T47D (cell line): ENCODE data around the gene XCL2.
"Not testable (repeated sequence)": the region's sequence is repeated elsewhere in the genome, so short reads cannot be mapped to it uniquely, and the experiment has no call there.

Source experiments
- DNase-seq, 2 experiments: peaks; one replicate each; pipeline versions ENCODE4 v3.0.0 to v3.0.0-alpha.2; 2011 to 2012; ENCODE audit warnings: low read depth in 1 of 2, low spot score in 1 of 2
- JUND ChIP-seq: IDR thresholded peaks from 2 replicates; pipeline ENCODE4 v1.6.1; 2012; ENCODE audit warnings: low read depth
- in situ Hi-C: cut with HindIII; loops from 2 replicates; pipeline ENCODE4 v1.10.0; 2016; ENCODE audit warnings: low sequenced_read_pairs, low pct_unique_long_range_greater_than_20kb

The XCL2 gene, protein sequence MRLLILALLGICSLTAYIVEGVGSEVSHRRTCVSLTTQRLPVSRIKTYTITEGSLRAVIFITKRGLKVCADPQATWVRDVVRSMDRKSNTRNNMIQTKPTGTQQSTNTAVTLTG

DNA sequence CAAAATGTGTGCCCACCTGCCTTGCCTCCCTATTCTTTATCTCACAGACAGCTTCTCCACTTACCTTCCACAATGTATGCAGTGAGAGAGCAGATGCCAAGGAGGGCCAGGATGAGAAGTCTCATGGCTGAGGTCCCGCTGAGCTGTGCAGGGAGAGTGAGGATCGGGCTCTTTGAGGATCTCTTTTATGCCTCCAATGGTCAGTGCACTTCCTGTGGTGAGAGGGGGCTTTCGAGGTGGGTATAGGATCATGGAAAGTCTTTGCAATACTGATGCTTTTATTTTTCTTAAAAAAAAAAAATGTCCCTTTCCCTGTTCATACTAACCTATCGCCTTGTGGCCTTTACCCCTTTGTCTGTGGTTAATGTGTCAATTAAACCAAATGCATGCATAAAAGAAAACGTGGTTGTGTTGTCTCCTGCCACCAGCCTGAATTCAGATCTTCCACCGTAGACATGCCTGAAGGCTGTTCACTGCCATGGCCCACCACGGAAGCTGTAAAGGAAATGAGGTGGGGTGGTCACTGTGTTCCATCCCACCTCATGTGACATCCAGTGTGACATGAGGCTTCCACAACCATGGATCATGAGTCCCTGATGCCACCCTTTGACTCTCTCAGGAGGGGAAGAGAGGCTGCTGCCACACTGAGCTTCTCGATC lies at the start of gene XCL2:
XCL2 (minus strand) TSS at position 158 of the 659 bp plus-strand sequence; CDS start at position 125, 33 bp downstream.
- DNase-seq, in situ Hi-C loops: not testable (repeated sequence)

DNA sequence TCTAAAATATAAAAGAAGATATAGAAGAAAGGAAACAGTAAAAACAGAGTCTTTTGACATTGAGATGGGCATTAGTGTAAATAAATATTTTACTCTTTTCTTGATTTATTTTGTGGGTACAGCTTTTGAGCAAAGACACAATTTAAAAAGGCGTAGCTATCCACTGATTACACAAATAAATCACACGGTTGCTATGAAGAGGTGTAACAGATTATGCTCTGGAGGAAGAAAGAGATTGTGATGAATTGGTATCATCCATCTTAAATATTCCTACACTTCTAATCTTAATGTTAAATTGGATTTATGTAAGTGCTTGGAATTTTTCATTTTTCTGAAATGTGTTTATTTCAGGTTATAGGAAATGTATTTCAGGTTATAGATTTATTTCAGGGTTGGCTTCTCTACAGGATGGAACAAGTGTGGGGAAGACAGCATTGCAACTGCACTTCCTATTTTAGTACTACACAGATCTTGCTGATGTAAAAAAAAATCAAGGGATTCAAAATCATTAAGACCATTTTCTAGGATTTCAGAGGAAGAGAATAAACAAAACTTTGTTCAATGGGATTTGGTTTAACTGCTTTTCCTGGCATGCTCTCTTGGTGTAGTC lies 47.9 kb upstream of the XCL2 start:
- in situ Hi-C loops = no loop called here
- DNase-seq = no peak
- no peak for TF ChIP-seq JUND

DNA sequence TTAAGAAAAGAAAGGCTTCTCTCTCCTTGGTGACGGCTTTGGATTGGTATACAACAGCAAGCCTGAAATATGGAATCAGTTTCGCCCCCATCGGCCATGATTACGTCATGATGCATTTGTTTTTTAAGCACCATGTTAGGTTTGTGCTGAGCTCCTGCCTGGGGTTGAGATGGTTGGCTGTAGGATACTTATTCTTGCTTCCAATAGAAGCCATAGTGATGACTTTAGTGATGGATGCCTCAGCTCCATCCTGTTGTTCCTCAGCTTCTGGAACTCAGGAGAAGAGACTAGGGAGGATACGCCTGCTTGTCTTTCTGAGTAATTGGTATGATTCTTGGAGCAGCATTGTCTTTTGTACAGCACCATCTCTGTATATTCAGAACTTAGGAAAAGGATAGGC lies 47.3 kb upstream of the XCL2 start:
- in situ Hi-C loops = no loop called here
- DNase-seq = no peak
- no peak for TF ChIP-seq JUND

DNA sequence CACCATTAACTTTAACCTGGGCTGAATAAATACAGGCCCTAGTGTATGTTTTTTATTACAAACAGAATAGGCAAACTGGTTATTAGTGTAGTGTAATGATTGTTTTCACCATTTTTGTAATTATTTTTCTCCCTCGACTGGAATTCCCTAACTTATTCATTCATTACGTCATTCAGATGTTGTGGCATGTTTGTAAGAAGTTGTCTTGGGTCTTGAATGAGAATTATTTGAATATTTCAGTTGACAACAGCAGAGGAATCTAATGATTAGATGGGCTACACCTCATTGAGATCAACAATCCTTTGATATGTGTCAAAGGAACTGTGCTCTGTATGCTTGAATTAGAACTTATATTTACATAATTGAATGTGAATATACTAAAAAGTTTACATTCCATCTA lies 45.4 kb upstream of the XCL2 start:
- no peak for TF ChIP-seq JUND
- in situ Hi-C loops = no loop called here
- no peak for DNase-seq

DNA sequence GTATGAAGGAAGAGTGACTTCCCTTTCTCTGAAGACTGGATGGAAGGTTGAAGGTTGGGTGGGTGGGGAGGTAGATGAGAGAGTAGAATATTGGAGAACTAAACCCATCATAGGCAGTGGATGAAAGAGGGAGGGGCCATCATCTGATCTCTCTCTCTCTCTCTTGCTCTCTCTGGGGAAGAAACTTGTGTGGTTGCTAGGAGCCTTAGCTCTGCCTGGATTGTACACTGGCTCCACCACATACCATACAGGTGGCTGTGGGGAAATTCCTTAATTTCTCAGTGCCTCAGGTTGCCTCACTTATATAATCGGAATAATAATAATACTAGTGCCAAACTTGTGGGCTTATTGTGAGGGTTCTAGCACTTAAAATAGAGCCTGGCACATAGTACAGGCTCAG lies 42.1 kb upstream of the XCL2 start:
- DNase-seq = no peak
- TF ChIP-seq JUND = no peak
- in situ Hi-C loops = no loop called here

DNA sequence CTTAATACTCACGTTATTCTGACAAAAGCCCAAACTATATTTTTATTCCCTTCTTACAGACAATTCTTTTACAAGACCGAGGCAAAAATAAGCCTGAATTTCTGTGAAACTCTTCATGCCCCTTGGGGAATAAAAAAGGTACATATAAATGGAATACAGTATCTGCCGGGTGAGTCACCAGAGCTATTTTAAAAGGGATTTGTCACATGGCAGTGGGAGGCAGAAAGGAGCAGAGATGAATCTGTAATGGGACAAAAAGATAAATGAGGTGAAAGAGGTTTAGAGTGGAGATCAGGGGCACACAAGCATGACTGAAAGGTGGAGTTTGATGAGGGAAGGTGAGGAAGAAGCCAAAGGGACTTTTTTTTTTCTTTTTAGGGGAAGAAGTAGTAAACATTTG lies 41.4 kb upstream of the XCL2 start:
- no peak for DNase-seq
- in situ Hi-C loops = no loop called here

DNA sequence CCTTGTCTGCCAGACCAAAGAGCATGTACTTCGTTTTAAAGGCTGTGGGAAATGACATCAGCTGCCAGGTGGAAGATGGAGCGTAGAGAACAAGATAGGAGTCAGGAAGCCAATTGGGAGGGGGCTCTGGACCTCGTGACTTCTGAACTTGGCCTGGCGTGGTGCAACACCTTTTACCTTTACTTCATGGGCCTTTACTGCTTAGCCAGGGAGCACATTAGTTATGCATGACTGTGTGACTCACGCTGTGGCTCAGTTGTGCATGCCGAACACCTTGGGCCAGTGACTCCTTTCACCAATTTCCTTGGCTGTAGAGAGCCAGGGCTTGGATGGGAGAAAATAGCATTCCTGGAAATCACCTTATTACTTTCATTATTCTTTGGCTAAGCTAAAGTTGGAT lies 39.8 kb upstream of the XCL2 start:
- DNase-seq = no peak
- in situ Hi-C loops = no loop called here
- TF ChIP-seq JUND = no peak

More for the DNA sequence above, 41.4 kb upstream of the XCL2 start:
- no peak for TF ChIP-seq JUND

DNA sequence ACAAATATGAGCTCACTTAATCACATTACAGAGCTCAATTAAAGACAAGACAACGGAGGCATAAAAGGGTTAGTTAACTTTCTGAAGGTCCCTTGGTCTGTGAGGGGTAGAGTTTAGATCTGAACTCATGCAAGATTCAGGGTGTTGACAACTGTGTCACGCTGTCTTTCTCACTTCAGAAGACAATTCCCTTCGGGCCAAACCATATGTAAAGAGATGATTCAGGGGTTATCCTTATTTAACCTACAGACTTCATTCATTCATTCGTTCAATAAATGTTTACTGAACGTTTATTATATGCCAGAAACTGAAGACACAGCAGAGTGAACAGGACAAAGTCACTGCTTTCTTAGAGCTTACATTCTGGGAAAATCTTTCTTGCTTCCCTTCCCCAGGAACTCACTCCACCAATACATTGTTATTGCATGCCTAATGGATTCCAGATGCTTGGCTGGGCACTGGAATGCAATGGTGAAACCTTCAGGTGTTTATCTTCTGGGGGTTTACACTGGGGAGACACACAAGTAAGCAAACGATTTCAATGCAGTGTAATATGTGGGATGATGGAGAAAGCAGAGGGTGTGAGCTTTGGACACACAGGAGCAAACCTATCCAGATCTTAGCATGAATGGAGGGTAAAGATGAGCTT lies 39.0 kb upstream of the XCL2 start:
- DNase-seq = no peak
- TF ChIP-seq JUND = no peak
- in situ Hi-C loops = no loop called here

DNA sequence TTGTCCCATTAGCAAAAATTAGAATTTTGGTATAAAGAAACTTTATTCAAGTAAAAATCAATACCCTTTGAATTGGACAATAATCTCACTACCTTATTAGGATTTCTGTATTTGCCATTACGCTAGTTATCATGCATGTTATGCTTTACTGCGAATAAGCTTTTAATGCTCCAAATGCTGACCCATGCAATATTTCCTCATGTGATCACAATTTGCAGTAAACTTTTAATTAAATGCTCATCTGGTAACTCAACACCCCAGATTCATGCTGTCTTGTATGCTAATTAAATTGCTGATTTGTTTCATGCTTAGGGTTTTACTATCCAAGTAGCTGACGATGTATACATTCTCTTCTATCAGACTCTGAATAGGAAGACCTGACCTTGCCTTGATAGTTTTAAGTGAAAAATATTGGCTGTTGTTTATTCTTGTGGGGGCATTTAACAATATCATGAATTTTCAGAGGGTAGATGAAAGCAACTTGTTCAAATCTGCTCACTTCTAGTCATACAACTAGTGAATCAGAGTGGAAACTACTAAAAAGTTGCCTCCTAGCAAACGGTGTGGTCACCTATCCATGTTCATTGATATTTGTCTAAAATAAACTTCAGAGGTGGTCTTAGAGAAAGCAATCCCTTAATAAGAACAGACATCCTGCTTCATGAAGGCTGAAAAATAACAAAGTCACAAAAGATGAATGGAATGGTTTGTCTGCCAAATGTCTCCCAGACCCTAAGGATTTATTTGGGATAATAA lies 38.2 kb upstream of the XCL2 start:
- DNase-seq = no peak
- in situ Hi-C loops = no loop called here
- no peak for TF ChIP-seq JUND

DNA sequence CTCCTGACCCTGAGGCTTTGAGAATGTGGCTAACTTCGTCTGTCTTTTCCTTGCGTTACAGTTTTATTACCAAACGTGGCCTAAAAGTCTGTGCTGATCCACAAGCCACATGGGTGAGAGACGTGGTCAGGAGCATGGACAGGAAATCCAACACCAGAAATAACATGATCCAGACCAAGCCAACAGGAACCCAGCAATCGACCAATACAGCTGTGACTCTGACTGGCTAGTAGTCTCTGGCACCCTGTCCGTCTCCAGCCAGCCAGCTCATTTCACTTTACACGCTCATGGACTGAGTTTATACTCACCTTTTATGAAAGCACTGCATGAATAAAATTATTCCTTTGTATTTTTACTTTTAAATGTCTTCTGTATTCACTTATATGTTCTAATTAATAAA lies 37.2 kb upstream of the XCL2 start:
- DNase-seq, in situ Hi-C loops: not testable (repeated sequence)

DNA sequence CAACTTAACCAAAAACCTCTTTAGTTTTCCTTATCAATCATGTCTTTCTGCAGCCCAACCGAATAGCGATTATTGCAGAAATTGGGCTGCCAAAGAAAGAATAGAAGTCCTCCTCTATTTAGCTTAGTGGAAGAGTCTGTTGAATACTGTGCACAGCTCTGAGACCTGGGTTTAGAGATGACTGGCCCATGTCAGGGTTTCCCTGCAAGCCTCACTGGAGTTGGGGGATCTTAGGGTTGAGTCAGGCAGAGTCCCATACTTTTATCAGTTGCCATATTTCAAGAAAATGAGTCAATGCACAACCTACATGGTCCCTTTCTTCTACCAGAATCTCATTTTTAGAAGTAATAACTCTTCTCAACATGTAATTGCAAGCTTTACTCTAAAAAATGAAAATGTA lies 36.5 kb upstream of the XCL2 start:
- DNase-seq, in situ Hi-C loops: not testable (repeated sequence)

DNA sequence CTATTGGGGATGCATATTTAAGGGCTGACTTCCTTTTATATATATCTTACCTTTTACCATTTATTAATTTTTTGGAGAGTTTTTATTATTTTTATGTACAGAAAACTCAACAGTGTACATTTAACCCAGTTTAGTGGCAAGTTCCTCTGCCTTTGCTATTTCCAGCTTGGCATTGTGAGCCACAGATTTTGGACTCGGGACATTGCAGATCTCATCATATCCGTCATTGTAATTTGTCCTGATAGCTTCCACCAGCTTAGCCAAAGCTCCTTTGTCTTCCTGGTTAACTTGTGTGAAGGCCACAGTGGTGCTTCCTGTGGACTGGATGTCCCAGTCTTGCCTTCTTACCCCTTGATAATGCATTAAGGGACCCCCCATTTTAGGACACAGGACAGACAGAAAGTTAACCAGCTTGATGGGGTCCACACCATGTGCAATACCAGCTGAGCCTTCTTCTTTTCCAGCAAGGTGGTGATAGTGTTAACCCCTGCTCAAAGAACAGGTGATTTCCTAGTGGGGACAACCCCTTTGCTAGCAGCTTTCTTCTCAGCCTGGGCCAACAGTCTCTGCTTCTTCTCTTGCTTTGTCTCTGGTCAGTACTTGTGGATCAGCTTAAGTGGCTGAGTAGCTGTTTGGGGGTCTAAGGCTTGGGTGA lies 34.9 kb upstream of the XCL2 start:
- DNase-seq, in situ Hi-C loops: not testable (repeated sequence)

DNA sequence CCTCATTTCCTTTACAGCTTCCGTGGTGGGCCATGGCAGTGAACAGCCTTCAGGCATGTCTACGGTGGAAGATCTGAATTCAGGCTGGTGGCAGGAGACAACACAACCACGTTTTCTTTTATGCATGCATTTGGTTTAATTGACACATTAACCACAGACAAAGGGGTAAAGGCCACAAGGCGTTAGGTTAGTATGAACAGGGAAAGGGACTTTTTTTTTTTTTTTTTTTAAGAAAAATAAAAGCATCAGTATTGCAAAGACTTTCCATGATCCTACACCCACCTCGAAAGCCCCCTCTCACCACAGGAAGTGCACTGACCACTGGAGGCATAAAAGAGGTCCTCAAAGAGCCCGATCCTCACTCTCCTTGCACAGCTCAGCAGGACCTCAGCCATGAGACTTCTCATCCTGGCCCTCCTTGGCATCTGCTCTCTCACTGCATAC lies 32.5 kb upstream of the XCL2 start, which contains the start of gene XCL1:
XCL1 (plus strand) TSS at position 361 of the 444 bp plus-strand sequence; CDS start at position 394, 33 bp downstream.
- in situ Hi-C loops, DNase-seq: not testable (repeated sequence)

DNA sequence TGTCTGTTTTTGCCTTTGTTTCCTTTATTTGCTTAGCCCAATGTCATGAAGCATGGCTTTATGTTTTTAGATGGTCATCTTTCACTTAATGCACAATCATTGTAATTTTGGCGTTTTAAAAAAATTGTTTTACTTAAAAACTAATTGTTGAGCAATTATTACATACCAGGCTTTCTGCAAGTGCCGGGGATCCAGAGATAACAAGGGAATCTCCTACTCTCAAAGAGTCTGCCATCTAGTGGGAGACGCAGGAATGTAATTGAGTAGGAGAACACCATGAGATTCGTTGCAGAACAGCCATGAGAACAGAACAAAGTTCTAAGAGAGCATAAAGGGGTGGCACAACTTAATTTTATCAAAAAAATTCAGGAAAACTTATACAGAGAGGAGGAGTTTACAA lies 30.4 kb upstream of the XCL2 start:
- in situ Hi-C loops = not testable (repeated sequence)
- DNase-seq = peak in 1 of 2 experiments; percentile 41
